HG03575 (cell line): ENCODE measurements around the gene SP2.
A peak's percentile ranks its signal among the peaks of the same experiment; 100 is the strongest.
"Not testable (repeated sequence)": the region's sequence is repeated elsewhere in the genome, so short reads cannot be mapped to it uniquely, and the experiment has no call there.

Source experiments
- ATAC-seq: cut with Tn5 transposase; IDR thresholded peaks from one replicate; pipeline ENCODE4 v1.9.1; 2021; ENCODE audit not compliant: unreplicated experiment, insufficient number of reproducible peaks, low FRiP score; ENCODE audit errors: extremely low read depth

The SP2 gene

GRCh38 chr17:47914306-47914948, 18.4 kb downstream of the SP2 start:
- ATAC-seq = no peak

GRCh38 chr17:47915776-47916398, 19.9 kb downstream of the SP2 start:
- ATAC-seq = no peak

DNA sequence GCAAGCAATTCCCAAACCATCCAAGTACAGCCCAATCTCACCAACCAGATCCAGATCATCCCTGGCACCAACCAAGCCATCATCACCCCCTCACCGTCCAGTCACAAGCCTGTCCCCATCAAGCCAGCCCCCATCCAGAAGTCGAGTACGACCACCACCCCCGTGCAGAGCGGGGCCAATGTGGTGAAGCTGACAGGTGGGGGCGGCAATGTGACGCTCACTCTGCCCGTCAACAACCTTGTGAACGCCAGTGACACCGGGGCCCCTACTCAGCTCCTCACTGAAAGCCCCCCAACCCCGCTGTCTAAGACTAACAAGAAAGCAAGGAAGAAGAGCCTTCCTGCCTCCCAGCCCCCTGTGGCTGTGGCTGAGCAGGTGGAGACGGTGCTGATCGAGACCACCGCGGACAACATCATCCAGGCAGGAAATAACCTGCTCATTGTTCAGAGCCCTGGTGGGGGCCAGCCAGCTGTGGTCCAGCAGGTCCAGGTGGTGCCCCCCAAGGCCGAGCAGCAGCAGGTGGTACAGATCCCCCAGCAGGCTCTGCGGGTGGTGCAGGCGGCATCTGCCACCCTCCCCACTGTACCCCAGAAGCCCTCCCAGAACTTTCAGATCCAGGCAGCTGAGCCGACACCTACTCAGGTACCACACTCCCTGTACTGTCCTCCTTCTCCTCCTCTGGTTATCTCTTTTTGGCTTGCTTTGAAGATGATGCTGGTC, 20.6 kb downstream of the SP2 start:
- no peak for ATAC-seq

DNA sequence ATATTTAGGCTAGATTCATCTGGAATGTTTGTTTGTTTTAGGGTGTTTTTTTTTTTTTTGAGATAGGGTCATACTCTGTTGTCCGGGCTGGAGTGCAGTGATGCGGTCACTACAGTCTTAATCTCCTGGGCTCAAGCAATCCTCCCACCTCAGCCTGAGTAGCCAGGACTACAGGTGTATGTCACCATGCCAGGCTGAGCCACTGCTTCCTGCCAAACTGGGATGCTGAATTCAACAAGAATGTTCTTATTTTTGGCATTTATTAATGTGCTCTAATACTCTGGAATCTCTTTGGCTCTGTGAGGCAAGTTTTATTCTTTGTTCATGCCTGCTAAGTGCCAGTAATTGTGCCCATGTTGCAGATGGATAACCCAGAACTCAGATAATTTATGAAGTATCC, 21.5 kb downstream of the SP2 start:
- ATAC-seq = no peak

GRCh38 chr17:47918006-47918405, 22.0 kb downstream of the SP2 start:
- ATAC-seq = no peak

GRCh38 chr17:47918991-47919390, 23.0 kb downstream of the SP2 start:
- ATAC-seq = no peak

- ATAC-seq = not testable (repeated sequence)
These were observed 23.9 kb downstream of the SP2 start for GRCh38 chr17:47919889-47920288.

DNA sequence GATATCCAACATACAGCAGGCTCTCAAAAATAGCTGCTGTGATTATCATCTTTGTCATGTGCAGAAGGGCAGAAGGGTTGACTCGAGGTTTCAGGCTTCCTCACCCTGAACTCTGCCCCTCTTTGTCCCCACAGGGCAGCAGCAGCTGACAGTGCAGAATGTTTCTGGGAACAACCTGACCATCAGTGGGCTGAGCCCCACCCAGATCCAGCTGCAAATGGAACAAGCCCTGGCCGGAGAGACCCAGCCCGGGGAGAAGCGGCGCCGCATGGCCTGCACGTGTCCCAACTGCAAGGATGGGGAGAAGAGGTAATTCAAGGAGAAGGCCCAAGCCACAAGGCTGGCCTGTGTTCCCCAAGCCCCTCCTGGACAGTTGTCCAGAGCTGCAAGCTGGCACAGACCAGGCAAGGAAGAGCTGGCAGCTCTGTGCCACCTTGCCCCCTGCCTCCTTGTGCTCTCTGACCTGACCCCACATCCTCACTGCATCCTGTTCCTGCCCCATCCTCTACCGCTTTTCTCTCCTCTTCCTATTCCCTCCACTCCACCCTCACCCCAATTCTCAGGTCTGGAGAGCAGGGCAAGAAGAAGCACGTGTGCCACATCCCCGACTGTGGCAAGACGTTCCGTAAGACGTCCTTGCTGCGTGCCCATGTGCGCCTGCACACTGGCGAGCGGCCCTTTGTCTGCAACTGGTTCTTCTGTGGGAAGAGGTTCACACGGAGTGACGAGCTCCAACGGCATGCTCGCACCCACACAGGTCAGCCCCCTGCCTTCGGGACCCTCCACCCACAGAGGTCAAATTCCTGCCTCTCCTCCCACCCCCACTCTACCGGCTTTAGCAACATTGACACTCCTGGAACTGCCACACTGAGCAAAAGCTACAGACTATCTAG, 29.0 kb downstream of the SP2 start:
- no peak for ATAC-seq

GRCh38 chr17:47925678-47925988, 29.6 kb downstream of the SP2 start:
- no peak for ATAC-seq

DNA sequence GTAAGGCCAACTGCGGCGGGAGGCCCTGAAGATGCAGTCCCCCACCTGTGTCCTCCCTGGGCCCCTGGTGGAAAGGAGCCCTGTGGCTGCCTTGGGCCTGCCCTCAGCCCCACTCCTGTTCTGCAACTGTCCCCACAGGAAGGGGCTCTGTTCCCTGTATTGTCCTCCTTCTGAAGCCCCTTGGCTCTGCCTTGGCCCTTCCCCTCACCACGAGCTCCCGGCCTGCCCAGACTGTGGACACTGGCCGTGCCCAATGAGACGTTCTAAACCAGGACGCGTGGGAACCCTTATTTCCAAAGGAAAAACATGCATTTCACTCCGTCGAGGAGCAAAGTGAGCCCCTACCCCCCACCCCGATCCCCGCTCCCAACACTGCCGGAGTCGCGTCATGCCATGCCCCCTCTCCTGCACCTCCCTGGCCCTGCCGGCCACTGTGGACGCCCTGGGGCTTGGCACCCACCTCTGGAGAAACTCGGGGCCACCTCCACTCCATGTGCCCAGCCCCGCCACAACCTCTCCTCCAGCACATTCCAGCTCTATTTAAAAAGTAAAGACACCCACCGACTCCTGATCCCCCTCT, 31.9 kb downstream of the SP2 start:
- no peak for ATAC-seq

- no peak for ATAC-seq
These were observed 32.4 kb downstream of the SP2 start for GRCh38 chr17:47928415-47928814.

GRCh38 chr17:47929218-47930000, 33.4 kb downstream of the SP2 start:
- ATAC-seq = no peak

DNA sequence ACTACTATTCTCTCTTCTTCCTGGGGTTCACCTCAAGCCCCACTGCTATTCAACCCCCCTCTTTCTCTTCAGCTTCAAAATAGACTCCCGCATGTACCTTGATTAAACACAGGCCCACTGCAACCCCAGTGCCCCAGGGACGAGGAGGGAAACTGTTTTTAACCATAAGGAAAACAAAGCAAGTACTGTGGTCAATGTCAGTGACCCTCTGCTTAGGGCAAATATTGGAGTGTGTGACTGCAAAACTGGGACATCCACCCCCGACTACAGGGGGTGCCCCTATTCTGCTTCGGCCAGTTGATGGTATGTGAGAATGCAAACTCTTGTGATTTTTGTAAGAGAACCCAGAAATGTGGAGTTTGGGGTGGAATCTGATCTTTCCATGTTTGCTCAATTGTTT, 35.8 kb downstream of the SP2 start:
- ATAC-seq = no peak

DNA sequence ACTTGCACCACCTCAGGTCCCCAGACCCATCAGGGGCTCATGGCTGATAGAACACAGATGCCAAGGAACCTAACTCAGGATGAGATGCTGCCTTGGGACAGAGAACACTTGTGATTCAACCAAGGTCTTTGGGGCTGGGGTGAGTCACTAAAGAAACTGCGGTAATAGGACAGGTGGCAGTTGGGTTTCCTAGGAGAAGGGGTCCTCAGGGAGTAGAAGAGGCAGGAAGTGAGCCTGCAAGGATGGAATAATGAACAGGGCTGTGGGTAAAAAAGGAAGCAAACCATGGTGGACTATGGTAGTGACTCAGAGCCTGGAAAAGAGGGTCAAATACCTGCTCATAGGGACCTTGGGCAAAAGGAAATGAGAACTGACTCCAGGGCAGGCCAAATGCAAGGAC, 38.8 kb downstream of the SP2 start:
- ATAC-seq = no peak

DNA sequence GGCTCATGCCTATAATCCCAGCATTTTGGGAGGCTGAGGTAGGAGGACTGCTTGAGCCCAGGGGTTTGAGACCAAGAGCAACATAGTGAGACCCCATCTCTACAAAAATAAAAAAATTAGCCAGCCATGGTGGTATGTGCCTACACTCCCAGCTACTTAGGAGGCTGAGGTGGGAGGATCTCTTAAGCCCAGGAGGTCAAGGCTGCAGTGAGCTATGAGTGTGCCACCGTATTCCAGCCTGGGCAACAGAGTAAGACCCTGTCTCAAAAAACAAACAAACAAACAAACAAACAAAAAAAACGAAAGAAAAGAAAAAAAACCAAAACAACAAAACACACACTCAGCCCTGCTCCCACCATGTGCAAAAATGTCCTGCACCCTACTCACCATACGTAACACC, 39.4 kb downstream of the SP2 start:
- ATAC-seq = not testable (repeated sequence)

- no peak for ATAC-seq
These were observed 39.9 kb downstream of the SP2 start for GRCh38 chr17:47935961-47936360.

DNA sequence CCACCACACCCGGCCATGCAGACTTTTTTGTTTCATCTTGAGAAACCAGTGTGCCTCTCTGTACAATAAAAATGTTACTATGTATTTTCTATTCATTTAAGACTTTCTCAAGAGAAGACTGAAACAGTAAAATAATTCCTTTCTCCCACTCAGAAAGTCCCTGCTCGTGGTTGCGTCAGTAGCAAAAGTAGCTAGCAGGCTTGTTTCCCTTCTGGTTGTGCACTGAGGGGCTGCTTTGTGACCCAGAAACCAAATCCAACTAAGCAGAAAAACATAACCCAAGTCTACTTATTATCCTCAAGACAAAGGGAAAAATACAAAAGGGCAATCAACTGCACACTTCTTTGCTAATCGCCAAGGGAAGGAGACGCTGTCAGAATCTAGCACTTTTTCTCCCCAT, 41.9 kb downstream of the SP2 start:
- ATAC-seq = no peak

DNA sequence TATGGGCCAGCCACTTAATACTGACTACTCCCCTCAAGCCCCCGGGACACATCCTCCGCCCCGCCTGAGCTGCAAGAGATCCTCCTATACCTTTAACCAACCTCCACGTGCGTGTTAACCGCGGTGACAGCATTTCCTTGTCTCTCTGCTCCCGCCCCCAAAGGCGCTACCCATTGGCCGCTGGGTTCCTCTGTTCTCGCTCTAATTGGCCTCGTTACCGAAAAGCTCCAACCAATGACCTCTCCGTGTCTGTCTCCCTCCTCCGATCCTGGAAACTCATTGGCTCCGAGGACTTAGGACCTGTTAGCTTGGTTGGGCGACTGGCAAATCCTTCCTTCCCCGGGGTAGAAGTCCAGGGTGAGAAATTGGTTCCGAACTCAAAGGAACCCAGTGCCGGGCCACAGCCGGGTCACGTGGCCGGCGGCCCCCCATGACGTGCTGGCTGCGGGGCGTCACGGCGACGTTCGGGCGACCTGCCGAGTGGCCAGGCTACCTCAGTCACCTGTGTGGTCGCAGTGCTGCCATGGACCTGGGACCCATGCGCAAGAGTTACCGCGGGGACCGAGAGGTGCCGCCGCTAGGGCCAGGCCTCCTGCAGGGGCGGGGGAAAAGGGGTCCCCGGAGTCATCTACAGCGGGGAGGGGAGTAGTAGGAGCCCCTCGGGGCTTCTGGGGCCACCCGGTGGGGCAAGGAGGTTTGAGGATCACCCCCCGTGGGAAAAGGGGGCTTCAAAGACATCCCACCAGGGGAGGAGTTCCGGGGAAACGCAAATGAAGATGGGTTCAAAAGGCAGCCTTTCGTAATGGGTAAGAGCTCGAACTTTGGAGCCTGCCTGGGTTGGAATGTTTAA, 45.4 kb downstream of the SP2 start, which contains the start of gene PNPO:
TSS of gene PNPO (plus strand) at position 326 of the 850 bp plus-strand sequence. CDS start at position 431, 105 bp downstream.
- ATAC-seq = peak; percentile 74
